HG03066 (cell line): ENCODE data around the gene CRTC2.

ENCODE experiments used
- ATAC-seq: cut with Tn5 transposase; IDR thresholded peaks from one replicate; pipeline ENCODE4 v1.9.1; 2021; ENCODE audit warnings: low read depth; ENCODE audit not compliant: unreplicated experiment

The CRTC2 gene

GRCh38 chr1:153946622-153947241, 11.7 kb downstream of the CRTC2 start, which contains the start of gene DENND4B:
Gene DENND4B, minus strand, starts transcription at chr1:153946718. Its CDS starts 2,344 bp downstream, at chr1:153944374.
- ATAC-seq, result peak; percentile 62

- ATAC-seq, result peak; percentile 76
Observed at GRCh38 chr1:153945795-153946621, 12.4 kb downstream of the CRTC2 start.

GRCh38 chr1:153945131-153945794, 13.1 kb downstream of the CRTC2 start:
- no peak for ATAC-seq

- no peak for ATAC-seq
Observed at GRCh38 chr1:153944827-153945117, 13.6 kb downstream of the CRTC2 start.

- no peak for ATAC-seq
Observed at GRCh38 chr1:153944005-153944826, 14.2 kb downstream of the CRTC2 start.

GRCh38 chr1:153942766-153943549, 15.5 kb downstream of the CRTC2 start:
- ATAC-seq, result no peak

GRCh38 chr1:153941826-153942725, 16.3 kb downstream of the CRTC2 start:
- no peak for ATAC-seq

GRCh38 chr1:153940756-153941155, 17.7 kb downstream of the CRTC2 start:
- ATAC-seq, result no peak

- no peak for ATAC-seq
Observed at GRCh38 chr1:153939476-153939875, 18.9 kb downstream of the CRTC2 start.

GRCh38 chr1:153938996-153939395, 19.4 kb downstream of the CRTC2 start:
- no peak for ATAC-seq

GRCh38 chr1:153937331-153937730, 21.1 kb downstream of the CRTC2 start:
- no peak for ATAC-seq

- ATAC-seq, result no peak
Observed at GRCh38 chr1:153936011-153936802, 22.2 kb downstream of the CRTC2 start.

- no peak for ATAC-seq
Observed at GRCh38 chr1:153934746-153935145, 23.7 kb downstream of the CRTC2 start.

- ATAC-seq, result no peak
Observed at GRCh38 chr1:153933955-153934354, 24.5 kb downstream of the CRTC2 start.

- no peak for ATAC-seq
Observed at GRCh38 chr1:153933430-153933829, 25.0 kb downstream of the CRTC2 start.

- no peak for ATAC-seq
Observed at GRCh38 chr1:153932156-153933131, 26.0 kb downstream of the CRTC2 start.
